Immature natural killer cell (primary cell): Measurements from ENCODE around the gene ZNF649. TPM values are rescaled to one million over a fixed set of nuclear protein-coding genes. Genes with fewer than 3 reads are reported as not detected.

Source experiments
- DNase-seq, 3 donors: peaks; one replicate each; pipeline ENCODE4 v3.0.0; 2022; ENCODE audit warnings: mixed read lengths in 1 of 3
- H3K27ac Mint-ChIP-seq, 6 donors: one replicate each; pipeline ENCODE4 v1.8.0; 2020; ENCODE audit warnings: mixed read lengths in 6 of 6, mild to moderate bottlenecking in 5 of 6, inconsistent platforms in 4 of 6, moderate library complexity in 3 of 6
- H3K27me3 Mint-ChIP-seq, 3 donors: one replicate each; pipeline ENCODE4 v1.8.0; 2020 to 2021; ENCODE audit warnings: low read depth in 3 of 3, mild to moderate bottlenecking in 3 of 3, mixed read lengths in 3 of 3, moderate library complexity in 3 of 3, inconsistent platforms in 1 of 3
- H3K36me3 Mint-ChIP-seq, 3 donors: one replicate each; pipeline ENCODE4 v1.8.0; 2020; ENCODE audit warnings: mixed read lengths in 3 of 3, inconsistent platforms in 2 of 3, mild to moderate bottlenecking in 2 of 3
- H3K4me1 Mint-ChIP-seq, 2 donors: one replicate each; pipeline ENCODE4 v1.8.0; 2020; ENCODE audit warnings: inconsistent platforms in 2 of 2, mild to moderate bottlenecking in 2 of 2, mixed read lengths in 2 of 2, moderate library complexity in 1 of 2
- H3K4me3 Mint-ChIP-seq, 5 donors: one replicate each; pipeline ENCODE4 v1.8.0; 2020; ENCODE audit warnings: mild to moderate bottlenecking in 5 of 5, mixed read lengths in 5 of 5, inconsistent platforms in 3 of 5, moderate library complexity in 3 of 5
- H3K9me3 Mint-ChIP-seq, 6 donors: one replicate each; pipeline ENCODE4 v1.8.0; 2020; ENCODE audit warnings: mild to moderate bottlenecking in 6 of 6, mixed read lengths in 6 of 6, inconsistent platforms in 4 of 6, moderate library complexity in 3 of 6
- polyA plus RNA-seq, 3 donors: library from polyadenylated mRNA; unstranded; fragments of 300-500 nt; fragmentation: Illumina TruSeq; gene quantifications; one replicate each; pipeline ENCODE4 v1.2.3, GENCODE V29; 2021

ZNF649 gene
- polyA plus RNA-seq, result 10 to 100 TPM in 2 of 3 donors, 1 to 10 TPM in 1; 6.8 to 12.2 (median 11.0) TPM

DNA sequence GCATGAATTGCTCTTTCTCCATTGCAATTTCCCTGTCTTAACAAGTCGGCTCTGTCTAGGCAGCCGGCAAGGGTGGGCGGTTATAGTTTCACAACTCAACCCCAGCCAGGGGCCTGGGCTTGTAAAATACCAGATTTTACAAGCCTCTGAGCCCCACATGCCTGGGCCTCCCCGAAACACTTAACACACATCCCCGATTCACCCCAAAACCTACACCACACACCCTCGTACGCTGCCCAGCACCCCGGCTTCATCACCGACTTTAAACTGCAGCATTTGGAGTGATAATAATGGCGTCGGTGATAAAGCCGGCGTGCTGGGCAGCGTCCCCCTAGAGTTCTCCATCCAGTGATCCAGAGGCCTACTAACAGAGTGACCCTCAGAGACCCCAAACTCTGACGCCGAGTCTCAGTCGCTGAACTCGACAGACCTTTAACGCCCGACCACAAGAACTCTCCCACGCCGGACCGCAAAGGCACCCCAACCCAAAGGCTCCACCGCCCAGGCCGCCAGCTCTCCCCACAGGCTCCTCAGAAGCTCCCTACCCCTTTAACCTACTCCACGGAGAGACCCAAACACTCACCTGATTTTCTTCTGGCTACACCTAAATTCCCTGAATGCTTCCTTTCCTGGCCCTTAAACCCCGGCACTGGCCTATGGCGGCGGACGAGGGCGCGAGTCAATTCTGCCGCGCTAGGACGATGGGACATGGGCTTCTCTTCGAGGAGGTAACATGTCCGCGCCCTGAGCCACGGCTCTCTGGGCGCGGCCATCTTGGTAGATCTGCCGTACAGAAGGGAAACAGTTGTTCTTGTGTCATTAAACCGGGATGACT, at the start of gene ZNF649:
Gene ZNF649, minus strand, starts transcription at position 687 of the 835 bp plus-strand sequence. CDS start 4,910 bp downstream, outside the sequence.
- Mint-ChIP-seq H3K4me3 (peak within 1 kb of the TSS; percentile 97 to 100 (median 100)), H3K4me1 (peaks cover 31 to 36% of the 10 kb centered on the region in 2 donors), H3K27me3 (peaks cover 11 to 17% (median 15%) of the 10 kb centered on the region in 3 donors), H3K9me3 (peaks cover 27 to 63% (median 47%) of the 10 kb centered on the region in 6 donors), H3K36me3 (peaks cover 48 to 53% (median 48%) of the 10 kb centered on the region in 3 donors), H3K27ac (peak within 1 kb of the TSS; percentile 87 to 99 (median 96))
- peak; percentile 78 to 82 (median 81) for DNase-seq

DNA sequence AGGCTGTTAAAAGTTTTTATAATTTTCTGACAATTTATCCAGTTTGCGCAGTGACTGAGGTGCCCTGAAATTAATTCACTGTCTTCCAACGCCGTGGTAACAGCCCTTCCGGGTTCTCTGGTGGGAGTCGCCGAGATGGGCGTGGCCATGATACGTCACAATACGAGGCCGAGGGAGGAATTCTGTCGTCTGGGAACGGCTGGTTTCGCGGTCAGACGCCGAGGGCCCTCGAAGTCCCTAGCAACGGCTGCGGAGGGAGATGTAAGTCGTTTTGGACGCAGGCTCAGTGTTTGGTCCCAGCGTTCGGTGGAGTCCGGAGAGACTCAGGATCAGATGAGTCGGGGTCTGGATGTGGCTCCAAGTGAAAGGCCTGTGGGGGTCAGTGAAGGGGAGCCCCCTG, 44.2 kb upstream of the ZNF649 start:
- H3K9me3 Mint-ChIP-seq, result peaks cover 54 to 90% (median 86%) of the 10 kb centered on the region in 6 donors
- H3K27ac Mint-ChIP-seq, result no peak overlapping the region
- H3K4me1 Mint-ChIP-seq, result no peaks in the 10 kb centered on the region
- no peak for DNase-seq
- no peak overlapping the region for H3K4me3 Mint-ChIP-seq
- peaks cover 27 to 39% (median 35%) of the 10 kb centered on the region in 3 donors for H3K36me3 Mint-ChIP-seq
- H3K27me3 Mint-ChIP-seq, result peaks cover 2 to 7% (median 4%) of the 10 kb centered on the region in 3 donors

DNA sequence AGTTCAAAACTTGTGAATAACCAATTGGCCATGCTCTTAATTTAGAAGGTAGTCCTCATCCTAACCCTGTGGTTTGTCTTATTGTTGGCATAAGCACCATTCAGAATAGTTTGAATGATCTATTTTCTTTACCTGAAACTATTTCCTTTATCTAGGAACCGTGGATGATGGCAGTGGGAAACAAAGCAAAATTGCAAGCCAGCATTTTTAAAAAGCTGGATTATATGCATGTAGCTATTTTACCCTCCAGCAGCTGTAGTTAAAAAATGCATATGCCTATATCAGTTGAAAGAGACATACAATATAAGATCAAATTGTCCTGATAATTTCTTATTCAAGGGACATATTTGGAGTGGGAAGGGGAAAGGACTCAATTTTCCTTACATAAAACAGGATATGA, 41.8 kb upstream of the ZNF649 start:
- DNase-seq, result no peak
- Mint-ChIP-seq H3K4me3 (no peak overlapping the region), H3K4me1 (no peaks in the 10 kb centered on the region), H3K9me3 (peaks cover 71 to 98% (median 97%) of the 10 kb centered on the region in 6 donors), H3K27ac (no peak overlapping the region), H3K27me3 (peaks cover 2 to 5% (median 4%) of the 10 kb centered on the region in 3 donors), H3K36me3 (peaks cover 46 to 58% (median 54%) of the 10 kb centered on the region in 3 donors)

DNA sequence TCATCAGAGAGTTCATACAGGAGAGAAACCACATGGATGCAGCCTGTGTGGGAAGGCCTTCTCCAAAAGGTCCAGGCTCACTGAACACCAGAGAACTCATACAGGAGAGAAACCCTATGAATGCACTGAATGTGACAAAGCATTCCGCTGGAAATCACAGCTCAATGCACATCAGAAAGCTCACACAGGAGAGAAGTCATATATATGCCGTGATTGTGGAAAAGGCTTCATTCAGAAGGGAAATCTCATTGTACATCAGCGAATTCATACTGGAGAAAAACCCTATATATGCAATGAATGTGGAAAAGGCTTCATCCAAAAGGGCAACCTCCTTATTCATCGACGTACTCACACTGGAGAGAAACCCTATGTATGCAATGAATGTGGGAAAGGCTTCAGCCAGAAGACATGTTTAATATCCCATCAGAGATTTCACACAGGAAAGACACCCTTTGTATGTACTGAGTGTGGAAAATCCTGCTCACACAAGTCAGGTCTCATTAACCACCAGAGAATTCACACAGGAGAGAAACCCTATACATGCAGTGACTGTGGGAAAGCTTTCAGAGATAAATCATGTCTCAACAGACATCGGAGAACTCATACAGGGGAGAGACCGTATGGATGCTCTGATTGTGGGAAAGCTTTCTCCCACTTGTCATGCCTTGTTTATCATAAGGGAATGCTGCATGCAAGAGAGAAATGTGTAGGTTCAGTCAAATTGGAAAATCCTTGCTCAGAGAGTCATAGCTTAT, 40.2 kb upstream of the ZNF649 start:
- Mint-ChIP-seq H3K27me3 (peaks cover 0 to 5% (median 1%) of the 10 kb centered on the region in 3 donors), H3K27ac (no peak overlapping the region), H3K9me3 (peaks cover 73 to 98% (median 97%) of the 10 kb centered on the region in 6 donors), H3K4me1 (peaks cover 0 to 2% of the 10 kb centered on the region in 2 donors), H3K36me3 (peaks cover 61 to 67% (median 65%) of the 10 kb centered on the region in 3 donors), H3K4me3 (peak overlapping the region in 1 of 5 donors; percentile 33)
- no peak for DNase-seq

DNA sequence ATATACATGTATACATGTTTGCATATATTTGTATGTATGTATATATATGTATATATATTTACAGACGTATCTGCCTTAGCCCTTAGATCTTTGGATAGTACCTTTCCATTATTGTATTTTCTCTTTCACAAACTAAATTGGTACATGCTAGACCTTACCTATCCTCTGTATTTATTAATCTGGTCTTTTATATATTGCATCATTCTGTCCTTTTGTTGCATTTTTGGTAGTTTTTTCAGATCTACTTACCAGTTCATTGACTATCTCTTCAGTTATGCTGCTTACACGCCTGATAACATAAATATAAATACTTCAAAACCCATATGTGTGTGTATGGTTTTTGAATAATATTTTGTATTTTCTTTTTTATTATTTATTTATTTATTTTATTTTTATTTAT, 34.1 kb upstream of the ZNF649 start:
- peaks cover 0 to 3% (median 0%) of the 10 kb centered on the region in 3 donors for H3K27me3 Mint-ChIP-seq

DNA sequence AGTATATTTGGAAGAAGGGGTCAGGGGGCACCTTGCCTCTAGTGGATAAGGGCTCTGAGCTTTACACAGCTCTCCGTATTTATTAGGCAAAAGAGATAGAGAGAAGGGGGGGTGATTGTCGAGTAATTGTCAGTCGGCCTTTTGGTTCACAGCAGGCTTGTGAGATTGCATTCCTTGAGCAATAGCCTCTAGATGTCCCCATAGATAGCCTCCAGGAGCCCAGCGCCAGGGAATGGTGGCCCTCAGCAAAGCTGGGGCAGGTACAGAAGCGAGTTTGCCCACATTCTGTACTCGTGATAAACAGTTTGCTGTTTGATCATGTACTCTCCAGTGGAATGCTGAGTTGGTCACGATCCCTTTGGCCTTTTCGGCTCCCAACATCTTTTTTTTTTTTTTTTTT, 27.1 kb upstream of the ZNF649 start:
- H3K9me3 Mint-ChIP-seq, result peaks cover 14 to 39% (median 27%) of the 10 kb centered on the region in 6 donors
- H3K36me3 Mint-ChIP-seq, result peaks cover 56 to 79% (median 67%) of the 10 kb centered on the region in 3 donors
- peaks cover 0 to 2% (median 1%) of the 10 kb centered on the region in 3 donors for H3K27me3 Mint-ChIP-seq
- no peak for DNase-seq
- peaks cover 21 to 40% of the 10 kb centered on the region in 2 donors for H3K4me1 Mint-ChIP-seq
- H3K4me3 Mint-ChIP-seq, result no peak overlapping the region
- H3K27ac Mint-ChIP-seq, result no peak overlapping the region

More for the DNA sequence above, 34.1 kb upstream of the ZNF649 start:
- DNase-seq, result no peak
- peaks cover 52 to 96% (median 81%) of the 10 kb centered on the region in 6 donors for H3K9me3 Mint-ChIP-seq
- H3K4me3 Mint-ChIP-seq, result no peak overlapping the region
- peaks cover 0 to 2% of the 10 kb centered on the region in 2 donors for H3K4me1 Mint-ChIP-seq
- H3K36me3 Mint-ChIP-seq, result peaks cover 90 to 100% (median 98%) of the 10 kb centered on the region in 3 donors
- H3K27ac Mint-ChIP-seq, result no peak overlapping the region

DNA sequence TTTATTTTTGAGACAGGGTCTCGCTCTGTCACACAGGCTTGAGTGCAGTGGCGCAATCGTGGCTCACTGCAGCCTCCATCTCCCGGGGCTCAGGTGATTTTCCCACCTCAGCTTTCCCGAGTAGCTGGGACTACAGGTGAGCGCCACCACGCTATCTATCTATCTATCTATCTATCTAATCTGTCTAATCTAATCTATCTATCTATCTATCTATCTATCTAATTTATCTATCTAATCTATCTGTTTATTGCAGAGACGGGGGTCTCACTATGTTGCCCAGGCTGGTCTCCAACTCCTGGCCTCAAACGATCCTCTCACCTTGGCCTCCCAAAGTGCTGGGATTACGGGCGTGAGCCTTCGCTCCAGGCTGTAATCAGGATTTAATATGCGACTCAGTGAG, 23.0 kb upstream of the ZNF649 start:
- H3K4me3 Mint-ChIP-seq, result peak overlapping the region; percentile 92 to 100 (median 96)
- DNase-seq, result no peak
- H3K36me3 Mint-ChIP-seq, result peaks cover 35 to 47% (median 40%) of the 10 kb centered on the region in 3 donors
- peaks cover 28 to 47% of the 10 kb centered on the region in 2 donors for H3K4me1 Mint-ChIP-seq
- H3K27me3 Mint-ChIP-seq, result peaks cover 2 to 7% (median 5%) of the 10 kb centered on the region in 3 donors
- peaks cover 18 to 48% (median 35%) of the 10 kb centered on the region in 6 donors for H3K9me3 Mint-ChIP-seq
- peak overlapping the region; percentile 89 to 99 (median 94) for H3K27ac Mint-ChIP-seq

DNA sequence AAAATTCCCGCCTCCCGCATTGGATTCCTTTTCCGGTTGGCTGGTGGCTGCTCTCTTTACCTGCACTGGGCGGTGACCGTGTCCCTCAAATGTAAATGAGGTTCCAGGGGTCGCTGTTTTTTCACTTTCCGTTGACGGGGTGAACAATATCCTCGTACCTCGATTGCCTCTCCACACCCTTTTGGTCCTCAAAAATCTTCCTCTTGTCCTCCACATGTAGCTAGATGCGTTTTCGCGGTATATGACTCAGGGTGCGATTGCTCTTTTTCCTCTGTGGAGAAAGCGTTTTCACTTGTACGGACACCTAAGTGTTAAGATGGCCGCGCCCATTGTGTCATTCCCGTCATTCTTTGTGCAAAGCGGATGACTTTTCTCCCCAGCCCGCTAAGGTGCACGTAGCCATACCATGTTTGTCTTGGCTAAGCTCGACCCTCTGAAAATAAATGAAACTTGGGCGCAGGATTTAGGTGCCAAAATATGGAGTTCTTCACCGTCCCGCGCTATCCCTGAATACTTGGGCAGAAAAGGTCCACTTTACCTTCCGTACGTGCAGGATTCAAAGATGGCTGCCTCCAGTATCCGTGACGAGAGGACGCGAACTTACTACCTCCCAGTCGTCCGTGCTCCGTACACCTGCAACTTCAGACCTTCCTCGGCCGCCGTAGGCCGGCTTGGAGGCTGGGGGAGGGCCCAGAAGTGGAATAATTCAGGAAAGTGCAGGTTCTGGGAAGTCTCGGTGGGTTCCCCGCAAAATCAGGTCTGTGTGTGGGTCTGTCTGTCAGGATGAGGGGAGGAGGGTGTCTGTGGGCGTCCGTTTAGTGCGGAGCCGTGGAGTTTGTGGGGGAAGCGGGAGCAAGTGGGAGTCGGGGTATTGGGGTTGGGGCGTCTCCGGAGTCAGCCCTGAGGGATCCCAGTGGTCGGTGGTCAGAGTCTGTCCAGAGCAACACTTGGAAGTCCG, 22.2 kb upstream of the ZNF649 start, which contains the start of gene ZNF613:
Gene ZNF613, plus strand, starts transcription at position 689 of the 958 bp plus-strand sequence. CDS start 8,749 bp downstream, outside the sequence.
- peak; percentile 79 to 84 (median 83) for DNase-seq
- H3K27me3 Mint-ChIP-seq, result peaks cover 2 to 9% (median 5%) of the 10 kb centered on the region in 3 donors
- H3K4me3 Mint-ChIP-seq, result peak within 1 kb of the TSS; percentile 92 to 100 (median 96)
- H3K27ac Mint-ChIP-seq, result peak within 1 kb of the TSS; percentile 89 to 99 (median 94)
- peaks cover 35 to 41% (median 39%) of the 10 kb centered on the region in 3 donors for H3K36me3 Mint-ChIP-seq
- peaks cover 28 to 47% of the 10 kb centered on the region in 2 donors for H3K4me1 Mint-ChIP-seq
- peaks cover 23 to 55% (median 42%) of the 10 kb centered on the region in 6 donors for H3K9me3 Mint-ChIP-seq

DNA sequence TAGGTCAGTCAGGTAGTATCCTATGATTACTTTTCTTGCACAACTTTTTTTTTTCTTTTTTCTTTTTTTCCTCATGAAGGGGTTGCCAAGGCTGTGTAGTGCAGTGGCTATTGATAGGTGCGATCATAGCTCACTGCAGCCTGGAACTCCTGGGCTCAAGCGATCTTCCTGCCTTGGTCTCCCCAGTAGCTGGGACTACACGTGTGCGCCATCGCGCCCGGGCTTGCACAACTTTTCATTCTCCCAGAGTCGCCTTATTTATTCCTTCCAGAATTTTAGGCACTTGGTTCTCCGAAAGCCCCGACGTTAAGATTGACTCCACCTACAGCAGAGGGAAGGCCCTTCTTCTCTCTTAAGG, 21.6 kb upstream of the ZNF649 start:
- peak overlapping the region; percentile 92 to 100 (median 96) for H3K4me3 Mint-ChIP-seq
- peak overlapping the region; percentile 89 to 99 (median 94) for H3K27ac Mint-ChIP-seq
- DNase-seq, result no peak
- H3K4me1 Mint-ChIP-seq, result peaks cover 28 to 42% of the 10 kb centered on the region in 2 donors
- H3K9me3 Mint-ChIP-seq, result peaks cover 30 to 56% (median 44%) of the 10 kb centered on the region in 6 donors
- H3K36me3 Mint-ChIP-seq, result peaks cover 33 to 35% (median 34%) of the 10 kb centered on the region in 3 donors
- H3K27me3 Mint-ChIP-seq, result peaks cover 2 to 9% (median 5%) of the 10 kb centered on the region in 3 donors

DNA sequence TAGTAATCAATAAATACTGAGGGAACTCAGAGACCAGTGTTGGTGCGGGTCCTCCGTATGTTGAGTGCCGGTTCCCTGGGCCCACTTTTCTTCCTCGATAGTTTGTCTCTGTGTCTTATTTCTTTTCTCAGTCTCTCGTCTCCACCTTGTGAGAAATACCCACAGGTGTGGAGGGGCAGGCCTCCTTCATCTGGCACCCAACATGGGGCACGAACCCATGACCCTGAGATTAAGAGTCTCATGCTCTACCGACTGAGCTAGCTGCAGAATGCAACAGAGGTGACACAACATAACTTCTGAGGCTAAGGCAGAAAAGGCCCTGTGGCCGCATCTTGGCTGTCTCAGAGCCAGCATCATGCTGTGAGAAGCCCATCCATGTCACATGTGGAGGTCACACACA, 17.1 kb upstream of the ZNF649 start:
- Mint-ChIP-seq H3K36me3 (peaks cover 3 to 30% (median 21%) of the 10 kb centered on the region in 3 donors), H3K4me3 (no peak overlapping the region), H3K27ac (peak overlapping the region in 1 of 6 donors; percentile 58), H3K9me3 (peaks cover 59 to 98% (median 78%) of the 10 kb centered on the region in 6 donors), H3K4me1 (peaks cover 7 to 8% of the 10 kb centered on the region in 2 donors), H3K27me3 (peaks cover 0 to 12% (median 5%) of the 10 kb centered on the region in 3 donors)
- DNase-seq, result no peak

DNA sequence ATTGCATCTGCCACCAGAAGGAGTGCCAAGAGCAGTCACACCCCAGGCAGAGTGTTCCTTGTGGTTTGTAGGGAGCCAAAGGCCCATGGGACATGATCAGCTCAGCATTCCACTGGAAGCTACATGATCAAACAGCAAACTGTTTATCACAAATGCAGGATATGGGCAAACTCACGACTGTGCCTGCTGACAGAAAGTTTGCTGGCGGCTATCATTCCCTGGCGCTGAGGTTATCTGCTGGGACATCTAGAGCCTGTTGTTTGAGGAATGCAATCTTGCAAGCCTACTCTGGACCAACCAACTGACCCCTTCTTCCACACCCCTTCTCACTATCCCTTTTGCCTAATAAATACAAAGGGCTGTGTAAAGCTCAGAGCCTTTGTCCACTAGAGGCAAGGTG, 14.8 kb upstream of the ZNF649 start:
- no peak overlapping the region for H3K27ac Mint-ChIP-seq
- H3K4me3 Mint-ChIP-seq, result no peak overlapping the region
- DNase-seq, result no peak
- peaks cover 2 to 10% (median 6%) of the 10 kb centered on the region in 3 donors for H3K27me3 Mint-ChIP-seq
- peaks cover 69 to 98% (median 89%) of the 10 kb centered on the region in 6 donors for H3K9me3 Mint-ChIP-seq
- H3K4me1 Mint-ChIP-seq, result no peaks in the 10 kb centered on the region
- peaks cover 5 to 31% (median 20%) of the 10 kb centered on the region in 3 donors for H3K36me3 Mint-ChIP-seq

DNA sequence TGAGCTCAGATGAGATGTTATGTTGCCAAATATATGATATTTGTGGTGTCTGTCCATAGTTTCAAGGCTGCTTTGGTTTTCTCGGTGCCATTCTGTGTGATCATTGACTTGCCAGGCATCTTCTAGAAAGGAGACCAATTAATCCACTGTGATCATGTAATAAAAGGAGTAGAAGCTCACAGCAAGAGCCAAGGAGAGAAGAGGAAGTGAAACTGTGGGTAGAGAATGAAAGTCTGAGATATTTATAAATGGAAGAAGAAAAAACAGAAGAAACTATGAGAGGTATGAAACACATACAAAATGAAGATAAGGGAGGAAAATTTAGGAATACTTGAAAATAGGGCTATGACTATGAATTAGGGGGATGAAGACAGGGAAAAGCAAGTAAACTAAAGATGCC, 11.3 kb upstream of the ZNF649 start:
- H3K4me3 Mint-ChIP-seq, result no peak overlapping the region
- no peak for DNase-seq
- H3K9me3 Mint-ChIP-seq, result peaks cover 56 to 92% (median 73%) of the 10 kb centered on the region in 6 donors
- peaks cover 2 to 8% (median 7%) of the 10 kb centered on the region in 3 donors for H3K27me3 Mint-ChIP-seq
- H3K36me3 Mint-ChIP-seq, result peaks cover 11 to 28% (median 24%) of the 10 kb centered on the region in 3 donors
- H3K4me1 Mint-ChIP-seq, result no peaks in the 10 kb centered on the region
- no peak overlapping the region for H3K27ac Mint-ChIP-seq
